IgD-negative memory B cell (primary cell): ENCODE measurements around the gene KCNIP1. TPM values are rescaled to one million over a fixed set of nuclear protein-coding genes. Genes with fewer than 3 reads are reported as not detected.

Experiments
- H3K27ac Mint-ChIP-seq, 3 donors: one replicate each; pipeline ENCODE4 v1.8.0; 2020 to 2022; ENCODE audit warnings: mild to moderate bottlenecking in 3 of 3, mixed read lengths in 3 of 3, moderate library complexity in 1 of 3
- H3K27me3 Mint-ChIP-seq: one replicate; pipeline ENCODE4 v1.8.0; 2021; ENCODE audit warnings: mixed read lengths
- H3K36me3 Mint-ChIP-seq: one replicate; pipeline ENCODE4 v1.8.0; 2020; ENCODE audit warnings: mild to moderate bottlenecking, mixed read lengths
- H3K4me1 Mint-ChIP-seq, 3 donors: one replicate each; pipeline ENCODE4 v1.8.0; 2020 to 2022; ENCODE audit warnings: mixed read lengths in 3 of 3, mild to moderate bottlenecking in 1 of 3
- H3K4me3 Mint-ChIP-seq, 4 donors: one replicate each; pipeline ENCODE4 v1.8.0; 2020 to 2022; ENCODE audit warnings: mild to moderate bottlenecking in 4 of 4, mixed read lengths in 4 of 4, moderate library complexity in 3 of 4
- H3K9me3 Mint-ChIP-seq, 3 donors: one replicate each; pipeline ENCODE4 v1.8.0; 2020 to 2021; ENCODE audit warnings: mixed read lengths in 3 of 3, mild to moderate bottlenecking in 1 of 3
- polyA plus RNA-seq: library from polyadenylated mRNA; unstranded; fragments of 300-500 nt; fragmentation: Illumina TruSeq; gene quantifications from one replicate; pipeline ENCODE4 v1.2.3, GENCODE V29; 2021

Gene KCNIP1
- polyA plus RNA-seq, 1 donor from 2014 or later, result not detected

GRCh38 chr5:170732685-170733084 lies 228.9 kb downstream of the KCNIP1 start:
- Mint-ChIP-seq H3K36me3 (peaks cover 2% of the 10 kb centered on the region), H3K9me3 (peaks cover 3 to 8% (median 7%) of the 10 kb centered on the region in 3 donors), H3K27ac (no peak overlapping the region), H3K4me1 (no peaks in the 10 kb centered on the region), H3K4me3 (no peak overlapping the region), H3K27me3 (peaks cover 4% of the 10 kb centered on the region)

- Mint-ChIP-seq H3K9me3 (peaks cover 3 to 8% (median 7%) of the 10 kb centered on the region in 3 donors), H3K36me3 (peaks cover 2% of the 10 kb centered on the region), H3K4me3 (no peak overlapping the region), H3K27me3 (peaks cover 4% of the 10 kb centered on the region), H3K27ac (no peak overlapping the region), H3K4me1 (no peaks in the 10 kb centered on the region)
These were observed 233.1 kb downstream of the KCNIP1 start for GRCh38 chr5:170736966-170737365.

- H3K27ac Mint-ChIP-seq, result no peak overlapping the region
- H3K27me3 Mint-ChIP-seq, result peaks cover 4% of the 10 kb centered on the region
- no peaks in the 10 kb centered on the region for H3K4me1 Mint-ChIP-seq
- peaks cover 3 to 8% (median 7%) of the 10 kb centered on the region in 3 donors for H3K9me3 Mint-ChIP-seq
- peaks cover 2% of the 10 kb centered on the region for H3K36me3 Mint-ChIP-seq
- no peak overlapping the region for H3K4me3 Mint-ChIP-seq
These were observed 233.8 kb downstream of the KCNIP1 start for GRCh38 chr5:170737591-170737990.

GRCh38 chr5:170738840-170739239 lies 235.0 kb downstream of the KCNIP1 start:
- no peak overlapping the region for H3K4me3 Mint-ChIP-seq
- H3K4me1 Mint-ChIP-seq, result no peaks in the 10 kb centered on the region
- H3K27ac Mint-ChIP-seq, result no peak overlapping the region
- peaks cover 3 to 8% (median 7%) of the 10 kb centered on the region in 3 donors for H3K9me3 Mint-ChIP-seq
- peaks cover 2% of the 10 kb centered on the region for H3K36me3 Mint-ChIP-seq
- peaks cover 7% of the 10 kb centered on the region for H3K27me3 Mint-ChIP-seq

GRCh38 chr5:170739446-170739845 lies 235.6 kb downstream of the KCNIP1 start:
- no peak overlapping the region for H3K27ac Mint-ChIP-seq
- peaks cover 2% of the 10 kb centered on the region for H3K36me3 Mint-ChIP-seq
- H3K9me3 Mint-ChIP-seq, result peaks cover 3 to 8% (median 7%) of the 10 kb centered on the region in 3 donors
- H3K4me1 Mint-ChIP-seq, result peaks cover 0 to 3% (median 2%) of the 10 kb centered on the region in 3 donors
- H3K27me3 Mint-ChIP-seq, result peaks cover 7% of the 10 kb centered on the region
- H3K4me3 Mint-ChIP-seq, result no peak overlapping the region

GRCh38 chr5:170740551-170741205 lies 236.9 kb downstream of the KCNIP1 start:
- H3K27ac Mint-ChIP-seq, result no peak overlapping the region
- peaks cover 11% of the 10 kb centered on the region for H3K27me3 Mint-ChIP-seq
- peaks cover 0 to 3% (median 2%) of the 10 kb centered on the region in 3 donors for H3K4me1 Mint-ChIP-seq
- H3K36me3 Mint-ChIP-seq, result no peaks in the 10 kb centered on the region
- no peak overlapping the region for H3K4me3 Mint-ChIP-seq
- H3K9me3 Mint-ChIP-seq, result peaks cover 2 to 4% (median 3%) of the 10 kb centered on the region in 3 donors

- Mint-ChIP-seq H3K4me3 (peak overlapping the region in 1 of 4 donors; percentile 30), H3K36me3 (no peaks in the 10 kb centered on the region), H3K27me3 (peaks cover 14% of the 10 kb centered on the region), H3K27ac (no peak overlapping the region), H3K4me1 (peaks cover 0 to 3% (median 2%) of the 10 kb centered on the region in 3 donors), H3K9me3 (peaks cover 0 to 2% (median 0%) of the 10 kb centered on the region in 3 donors)
These were observed 238.0 kb downstream of the KCNIP1 start for GRCh38 chr5:170741801-170742200.

- Mint-ChIP-seq H3K4me1 (peaks cover 0 to 5% (median 2%) of the 10 kb centered on the region in 3 donors), H3K27me3 (peaks cover 19% of the 10 kb centered on the region), H3K36me3 (no peaks in the 10 kb centered on the region), H3K27ac (no peak overlapping the region), H3K4me3 (no peak overlapping the region), H3K9me3 (no peaks in the 10 kb centered on the region)
These were observed 240.0 kb downstream of the KCNIP1 start for GRCh38 chr5:170743876-170744212.

- no peaks in the 10 kb centered on the region for H3K9me3 Mint-ChIP-seq
- peaks cover 24% of the 10 kb centered on the region for H3K27me3 Mint-ChIP-seq
- peaks cover 0 to 5% (median 2%) of the 10 kb centered on the region in 3 donors for H3K4me1 Mint-ChIP-seq
- H3K27ac Mint-ChIP-seq, result no peak overlapping the region
- no peak overlapping the region for H3K4me3 Mint-ChIP-seq
- H3K36me3 Mint-ChIP-seq, result no peaks in the 10 kb centered on the region
These were observed 241.8 kb downstream of the KCNIP1 start for GRCh38 chr5:170745481-170746071.

GRCh38 chr5:170746075-170746960 lies 242.5 kb downstream of the KCNIP1 start:
- Mint-ChIP-seq H3K36me3 (no peaks in the 10 kb centered on the region), H3K27ac (no peak overlapping the region), H3K4me1 (peaks cover 0 to 5% (median 2%) of the 10 kb centered on the region in 3 donors), H3K9me3 (no peaks in the 10 kb centered on the region), H3K27me3 (peaks cover 26% of the 10 kb centered on the region), H3K4me3 (no peak overlapping the region)

GRCh38 chr5:170746961-170747340 lies 243.1 kb downstream of the KCNIP1 start:
- Mint-ChIP-seq H3K27me3 (peaks cover 28% of the 10 kb centered on the region), H3K9me3 (no peaks in the 10 kb centered on the region), H3K27ac (no peak overlapping the region), H3K36me3 (no peaks in the 10 kb centered on the region), H3K4me1 (peaks cover 0 to 5% (median 2%) of the 10 kb centered on the region in 3 donors), H3K4me3 (no peak overlapping the region)

GRCh38 chr5:170747357-170747756 lies 243.5 kb downstream of the KCNIP1 start:
- Mint-ChIP-seq H3K4me3 (no peak overlapping the region), H3K27ac (peak overlapping the region in 1 of 3 donors; percentile 41), H3K36me3 (no peaks in the 10 kb centered on the region), H3K4me1 (peaks cover 0 to 5% (median 2%) of the 10 kb centered on the region in 3 donors), H3K9me3 (no peaks in the 10 kb centered on the region), H3K27me3 (peaks cover 28% of the 10 kb centered on the region)

- Mint-ChIP-seq H3K9me3 (no peaks in the 10 kb centered on the region), H3K36me3 (no peaks in the 10 kb centered on the region), H3K4me1 (peaks cover 0 to 5% (median 2%) of the 10 kb centered on the region in 3 donors), H3K27me3 (peaks cover 30% of the 10 kb centered on the region), H3K27ac (no peak overlapping the region), H3K4me3 (peak overlapping the region in 1 of 4 donors; percentile 65)
These were observed 244.0 kb downstream of the KCNIP1 start for GRCh38 chr5:170747851-170748250.

- H3K27me3 Mint-ChIP-seq, result peaks cover 26% of the 10 kb centered on the region
- no peak overlapping the region for H3K4me3 Mint-ChIP-seq
- peaks cover 0 to 5% (median 2%) of the 10 kb centered on the region in 3 donors for H3K4me1 Mint-ChIP-seq
- H3K27ac Mint-ChIP-seq, result no peak overlapping the region
- H3K36me3 Mint-ChIP-seq, result no peaks in the 10 kb centered on the region
- H3K9me3 Mint-ChIP-seq, result no peaks in the 10 kb centered on the region
These were observed 245.2 kb downstream of the KCNIP1 start for GRCh38 chr5:170748951-170749471.

GRCh38 chr5:170749911-170750431 lies 246.2 kb downstream of the KCNIP1 start:
- peaks cover 26% of the 10 kb centered on the region for H3K27me3 Mint-ChIP-seq
- no peak overlapping the region for H3K4me3 Mint-ChIP-seq
- peaks cover 0 to 2% (median 0%) of the 10 kb centered on the region in 3 donors for H3K4me1 Mint-ChIP-seq

More at GRCh38 chr5:170749911-170750431, 246.2 kb downstream of the KCNIP1 start:
- Mint-ChIP-seq H3K36me3 (no peaks in the 10 kb centered on the region), H3K9me3 (no peaks in the 10 kb centered on the region), H3K27ac (no peak overlapping the region)
